Posterior cingulate gyrus (tissue), 11 donors: ENCODE data around the gene PRSS23.
"Not testable (repeated sequence)": the region's sequence is repeated elsewhere in the genome, so short reads cannot be mapped to it uniquely, and the experiment has no call there.

Source experiments
- DNase-seq, 10 donors: peaks; one replicate each; pipeline versions ENCODE4 v3.0.0 to v3.0.0-alpha.2; 2020 to 2021; ENCODE audit warnings: mixed read lengths in 3 of 10
- intact Hi-C: fragments of 100-400 bp; cut with DNase I; formaldehyde crosslinking; loops from one replicate; pipeline ENCODE4 v1.15.1; 2023

PRSS23 gene

GRCh38 chr11:86810288-86810687 lies 9.9 kb downstream of the PRSS23 start:
- no peak for DNase-seq
- intact Hi-C loops: loop anchor here (10.0 kb wide), 2 partner anchors 195 to 955 kb away; partner anchors contain the start of gene CCDC83

GRCh38 chr11:86811637-86812321 lies 11.4 kb downstream of the PRSS23 start:
- intact Hi-C loops: loop anchor here (10.0 kb wide), 2 partner anchors 197 to 957 kb away; partner anchors contain the start of gene CCDC83
- DNase-seq: no peak

GRCh38 chr11:86812322-86812670 lies 12.0 kb downstream of the PRSS23 start:
- intact Hi-C loops: loop anchor here (10.0 kb wide), 2 partner anchors 197 to 957 kb away; partner anchors contain the start of gene CCDC83
- no peak for DNase-seq

DNA sequence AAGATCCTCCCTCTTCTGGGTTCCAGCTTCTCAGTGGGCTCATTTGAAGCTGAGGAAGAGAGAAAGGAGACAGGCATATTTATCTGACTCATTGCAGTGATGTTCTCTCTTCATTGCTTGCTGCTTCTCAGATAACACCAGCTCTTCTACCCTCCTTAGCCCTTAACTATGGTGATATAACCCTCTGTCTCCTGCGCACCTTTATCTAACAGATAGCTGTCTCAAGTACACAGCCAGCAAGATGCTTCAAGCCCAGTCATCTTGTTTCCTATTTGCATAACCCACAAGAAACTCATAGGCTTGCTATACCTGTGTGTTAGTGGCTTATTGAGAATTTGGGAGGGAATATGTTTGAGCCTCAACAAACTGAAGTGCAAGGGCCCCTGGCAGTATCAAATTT lies 12.6 kb downstream of the PRSS23 start:
- DNase-seq: no peak
- intact Hi-C loops: loop anchor here (10.0 kb wide), 2 partner anchors 198 to 958 kb away; partner anchors contain the start of gene CCDC83

DNA sequence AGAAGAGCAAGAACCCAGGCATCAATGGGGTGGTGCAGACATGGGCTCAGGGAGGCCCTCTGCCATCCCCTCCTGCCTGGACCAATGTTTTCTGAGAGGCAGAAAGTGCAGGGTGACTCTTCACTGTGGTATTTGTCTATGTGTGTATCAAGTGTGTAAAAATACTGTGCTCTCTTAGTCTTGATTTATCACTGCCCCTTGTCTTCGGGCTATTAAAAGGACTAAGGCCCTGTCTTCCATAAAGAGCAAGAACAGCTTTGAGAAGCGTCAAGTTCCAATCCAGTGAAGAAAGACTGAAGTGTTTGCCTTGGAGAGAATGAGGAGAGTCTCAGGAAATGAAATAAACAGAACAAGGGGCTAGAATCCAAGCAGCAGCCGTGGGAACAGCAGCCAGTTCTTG lies 14.4 kb downstream of the PRSS23 start:
- intact Hi-C loops: loop anchor here (10.0 kb wide), 2 partner anchors 200 to 960 kb away; partner anchors contain the start of gene CCDC83
- DNase-seq: no peak

DNA sequence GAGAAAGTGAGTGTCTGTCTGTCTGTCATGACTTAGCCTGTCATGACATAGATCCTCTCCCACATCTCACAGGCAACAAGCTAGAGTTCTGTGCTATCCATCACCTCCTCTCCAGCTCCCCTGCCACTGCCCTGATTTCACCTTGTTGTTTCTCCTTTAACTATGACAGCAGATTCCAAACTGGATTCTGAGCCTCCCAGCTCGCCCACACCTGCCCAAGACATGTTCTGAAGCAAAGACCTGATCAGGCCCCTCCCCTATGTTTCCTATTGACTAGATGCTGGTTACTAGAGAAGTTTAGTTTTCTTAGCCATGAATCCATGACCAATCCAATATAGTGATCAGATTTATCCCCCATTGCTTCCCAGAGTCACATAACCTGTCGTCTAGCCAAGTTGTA lies 15.4 kb downstream of the PRSS23 start:
- intact Hi-C loops: loop anchor here (10.0 kb wide), 2 partner anchors 201 to 961 kb away; partner anchors contain the start of gene CCDC83
- no peak for DNase-seq

DNA sequence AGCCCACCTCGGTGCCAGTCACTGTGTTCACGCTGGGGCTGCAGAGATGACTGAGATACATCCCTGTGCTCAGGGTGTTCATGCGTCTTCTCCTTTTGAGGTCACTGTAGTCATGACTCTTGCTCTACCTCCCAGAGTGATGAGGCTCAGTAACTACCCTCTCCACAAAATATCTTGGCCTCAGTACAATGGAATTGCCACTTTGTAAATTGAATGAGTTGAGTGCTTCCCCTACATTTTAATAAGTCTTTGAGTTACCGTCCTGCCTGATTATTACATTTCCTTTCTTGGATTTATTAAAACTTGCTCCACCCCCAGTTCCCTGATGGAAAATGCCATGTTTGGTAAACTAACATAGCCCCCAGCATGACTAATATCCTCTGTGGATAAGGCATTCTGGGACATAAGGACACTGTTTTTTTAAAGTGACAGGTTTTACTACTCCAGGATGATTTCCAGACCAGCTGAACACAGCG lies 15.9 kb downstream of the PRSS23 start:
- intact Hi-C loops: loop anchor here (10.0 kb wide), 2 partner anchors 201 to 961 kb away; partner anchors contain the start of gene CCDC83
- no peak for DNase-seq

DNA sequence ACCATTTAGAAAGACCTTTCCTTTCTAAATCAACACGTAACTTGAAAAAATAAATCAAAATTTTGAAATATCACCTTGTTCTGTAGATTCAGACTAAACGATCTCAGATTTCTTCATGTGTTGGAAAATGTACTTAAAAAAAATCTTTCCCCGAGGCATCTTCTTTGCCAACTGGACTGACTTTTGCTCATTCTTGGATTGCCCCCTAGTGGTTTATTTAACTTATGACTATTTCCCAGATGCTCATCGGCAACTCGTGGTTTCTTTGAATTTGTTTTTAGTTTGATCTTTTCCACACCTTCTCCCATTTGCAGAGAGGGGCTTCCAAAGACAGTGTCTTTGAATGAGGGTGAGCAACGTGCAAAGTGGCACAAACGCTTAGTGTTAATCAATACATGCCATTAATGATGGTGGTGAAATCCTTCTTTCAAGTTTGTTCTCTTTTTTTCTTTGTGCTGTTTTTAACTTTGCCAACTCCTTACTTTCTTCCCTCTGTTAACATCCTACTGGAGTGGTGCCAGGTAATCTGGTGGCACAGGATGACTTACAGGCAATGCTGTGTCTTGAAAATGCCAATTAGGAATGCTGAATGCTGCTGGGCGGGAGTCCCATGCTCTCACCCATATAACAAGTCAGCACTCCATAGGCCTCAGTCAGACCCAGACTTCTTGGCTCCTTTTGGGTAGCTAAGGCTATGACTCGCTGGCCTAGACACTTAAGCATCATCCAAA lies 18.3 kb downstream of the PRSS23 start:
- no peak for DNase-seq
- intact Hi-C loops: loop anchor here (1.0 to 10.0 kb wide), 3 partner anchors 204 to 964 kb away; partner anchors contain the start of gene CCDC83

- DNase-seq, intact Hi-C loops: not testable (repeated sequence)
These were observed 23.8 kb downstream of the PRSS23 start for GRCh38 chr11:86824139-86824538.

GRCh38 chr11:86834376-86834775 lies 34.0 kb downstream of the PRSS23 start:
- intact Hi-C loops: not testable (repeated sequence)

GRCh38 chr11:86844762-86845508 lies 44.6 kb downstream of the PRSS23 start:
- DNase-seq, intact Hi-C loops: not testable (repeated sequence)

More at GRCh38 chr11:86834376-86834775, 34.0 kb downstream of the PRSS23 start:
- DNase-seq: not testable (repeated sequence)

- intact Hi-C loops: no loop called here
- DNase-seq: no peak
These were observed 47.8 kb downstream of the PRSS23 start for GRCh38 chr11:86848132-86848531.

DNA sequence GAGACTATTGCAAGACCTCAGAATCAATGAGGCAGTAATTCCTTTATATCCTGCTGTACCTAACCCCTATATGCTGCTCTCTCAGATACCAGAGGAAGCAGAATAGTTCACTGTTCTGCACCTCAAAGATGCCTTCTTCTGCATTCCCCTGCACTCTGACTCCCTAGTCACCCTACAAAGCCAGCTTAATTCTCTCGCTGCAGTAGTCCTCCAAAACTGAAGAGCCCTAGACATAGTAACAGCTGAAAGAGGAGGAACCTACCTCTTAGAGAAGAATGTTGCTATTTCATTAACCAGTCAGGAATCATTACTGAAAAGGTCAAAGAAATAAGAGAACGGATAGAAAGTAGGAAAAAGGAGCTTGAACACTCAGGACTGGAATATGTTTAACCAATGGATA lies 49.3 kb downstream of the PRSS23 start:
- intact Hi-C loops: no loop called here
- no peak for DNase-seq
